Measurements from ENCODE around the gene DEFB124.
A peak's percentile ranks its signal among the peaks of the same experiment; 100 is the strongest.
"Not testable (repeated sequence)": the region's sequence is repeated elsewhere in the genome, so short reads cannot be mapped to it uniquely, and the experiment has no call there.

DEFB124 gene

DNA sequence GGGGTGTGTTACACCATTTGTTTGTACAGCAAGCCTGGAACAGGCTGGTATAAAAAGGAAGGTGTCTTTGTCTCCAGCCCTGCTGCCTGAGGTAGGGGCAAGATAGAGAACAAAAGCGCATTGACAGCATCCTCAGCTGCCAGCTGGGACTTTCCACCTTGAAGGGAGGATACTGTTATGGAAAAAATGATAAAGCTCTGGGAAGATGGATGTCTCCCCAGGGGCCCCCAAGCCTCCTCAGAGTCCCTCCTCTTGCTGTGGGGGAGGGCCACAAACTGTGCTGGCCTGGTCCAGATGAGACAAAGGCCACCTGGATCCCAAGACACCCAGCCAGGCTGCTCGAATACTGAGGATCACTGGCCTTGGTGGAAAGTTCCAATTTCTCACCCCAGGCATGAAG, 13.2 kb upstream of the DEFB124 start:
- no peak for DNase-seq (ENCODE audit: low read depth in 2 of 2)

DNA sequence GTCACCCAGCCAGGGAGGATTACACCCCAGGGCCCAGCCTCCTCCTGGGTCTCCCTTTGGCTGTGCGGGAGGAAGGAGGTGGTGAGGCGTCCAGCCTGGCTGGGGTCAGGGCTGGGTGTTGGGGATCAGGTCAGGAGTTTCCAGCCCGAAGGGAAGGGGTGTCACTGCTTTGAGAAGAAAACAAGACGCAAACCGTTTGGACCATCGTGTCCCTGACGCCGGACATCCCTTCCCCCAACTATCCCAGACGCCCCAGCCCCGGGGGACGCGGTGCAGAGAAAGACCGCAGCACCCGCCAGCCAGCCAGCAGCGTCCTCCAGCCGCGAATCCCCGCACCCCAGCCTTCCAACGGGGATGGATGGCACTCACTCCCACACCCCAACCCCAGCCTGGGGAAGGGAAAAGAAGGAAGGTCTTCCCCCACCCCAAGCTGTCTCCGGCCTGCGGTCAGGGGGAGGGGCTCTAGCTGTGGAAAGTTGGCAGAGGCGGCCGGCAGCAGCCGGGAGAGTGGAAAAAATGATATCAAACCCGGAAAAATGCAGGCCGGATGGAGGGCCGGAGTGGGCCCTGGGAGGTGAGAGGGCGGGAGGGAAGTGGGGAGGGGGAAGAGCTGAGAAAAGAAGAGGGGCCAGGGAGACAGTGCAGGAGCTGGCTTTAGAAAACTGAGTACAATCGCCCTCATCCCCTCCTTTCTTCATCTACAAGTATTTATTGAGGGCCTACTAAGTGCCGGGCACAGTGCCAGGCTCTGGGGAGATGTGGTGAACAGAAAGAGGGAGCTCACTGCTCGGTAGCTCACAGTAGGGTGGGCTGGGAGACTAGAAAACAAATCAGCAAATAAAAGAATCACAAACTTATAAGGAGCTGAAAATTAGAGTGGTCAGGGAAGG, 10.8 kb upstream of the DEFB124 start:
- DNase-seq (ENCODE audit: low read depth in 2 of 2): no peak

DNA sequence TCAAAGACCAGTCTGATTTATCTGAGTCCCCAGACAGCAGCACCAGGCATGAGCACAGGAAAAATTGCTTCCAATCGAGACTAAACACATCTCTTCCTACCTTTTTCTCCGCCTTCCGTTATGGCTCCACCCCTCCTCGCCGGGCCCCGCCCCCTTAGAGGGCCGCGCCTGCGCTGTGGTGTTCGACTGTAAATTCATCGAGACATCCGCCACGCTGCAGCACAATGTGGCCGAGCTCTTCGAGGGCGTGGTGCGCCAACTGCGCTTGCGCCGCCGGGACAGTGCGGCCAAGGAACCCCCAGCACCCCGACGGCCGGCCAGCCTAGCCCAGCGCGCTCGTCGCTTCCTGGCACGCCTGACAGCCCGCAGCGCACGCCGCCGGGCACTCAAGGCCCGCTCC, 9.1 kb upstream of the DEFB124 start:
- DNase-seq (ENCODE audit: low read depth in 2 of 2): no peak

DNA sequence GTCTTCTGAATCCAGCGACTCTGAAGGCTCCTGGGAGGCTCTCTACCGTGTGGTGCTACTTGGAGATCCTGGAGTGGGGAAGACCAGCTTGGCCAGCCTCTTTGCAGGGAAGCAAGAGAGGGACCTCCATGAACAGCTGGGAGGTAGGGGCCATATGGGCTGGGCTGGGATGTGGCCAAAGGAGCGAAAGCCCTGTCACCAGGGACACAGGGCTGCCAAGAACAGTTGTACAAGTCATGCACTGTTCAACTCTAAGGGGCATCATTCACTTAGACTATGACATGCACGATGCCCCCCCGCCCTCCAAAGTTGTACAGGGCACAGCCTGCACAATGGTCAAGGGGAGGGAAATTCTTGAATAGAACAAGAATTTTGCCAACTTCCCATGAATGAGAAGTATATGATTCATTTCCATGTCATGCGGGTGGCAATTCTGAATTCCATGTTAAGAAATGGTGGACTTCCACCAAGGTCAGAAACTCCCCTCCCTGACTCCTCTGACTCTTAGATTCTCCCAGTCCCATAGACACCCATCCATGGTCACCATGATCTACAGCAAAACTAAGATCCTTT, 1.8 kb upstream of the DEFB124 start:
- DNase-seq (ENCODE audit: low read depth in 2 of 2): no peak

DNA sequence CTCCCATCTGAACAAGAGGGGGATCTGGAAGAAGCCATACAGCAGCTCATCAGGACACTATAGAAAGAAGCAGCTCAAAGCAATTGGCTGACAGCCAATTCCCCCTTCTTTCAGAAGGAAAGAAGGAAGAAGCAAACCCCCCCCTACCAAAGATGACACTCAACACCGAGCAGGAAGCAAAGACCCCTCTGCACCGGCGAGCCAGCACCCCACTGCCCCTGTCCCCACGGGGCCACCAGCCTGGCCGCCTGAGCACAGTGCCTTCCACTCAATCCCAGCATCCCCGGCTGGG, 1.3 kb upstream of the DEFB124 start:
- no peak for DNase-seq (ENCODE audit: low read depth in 2 of 2)

DNA sequence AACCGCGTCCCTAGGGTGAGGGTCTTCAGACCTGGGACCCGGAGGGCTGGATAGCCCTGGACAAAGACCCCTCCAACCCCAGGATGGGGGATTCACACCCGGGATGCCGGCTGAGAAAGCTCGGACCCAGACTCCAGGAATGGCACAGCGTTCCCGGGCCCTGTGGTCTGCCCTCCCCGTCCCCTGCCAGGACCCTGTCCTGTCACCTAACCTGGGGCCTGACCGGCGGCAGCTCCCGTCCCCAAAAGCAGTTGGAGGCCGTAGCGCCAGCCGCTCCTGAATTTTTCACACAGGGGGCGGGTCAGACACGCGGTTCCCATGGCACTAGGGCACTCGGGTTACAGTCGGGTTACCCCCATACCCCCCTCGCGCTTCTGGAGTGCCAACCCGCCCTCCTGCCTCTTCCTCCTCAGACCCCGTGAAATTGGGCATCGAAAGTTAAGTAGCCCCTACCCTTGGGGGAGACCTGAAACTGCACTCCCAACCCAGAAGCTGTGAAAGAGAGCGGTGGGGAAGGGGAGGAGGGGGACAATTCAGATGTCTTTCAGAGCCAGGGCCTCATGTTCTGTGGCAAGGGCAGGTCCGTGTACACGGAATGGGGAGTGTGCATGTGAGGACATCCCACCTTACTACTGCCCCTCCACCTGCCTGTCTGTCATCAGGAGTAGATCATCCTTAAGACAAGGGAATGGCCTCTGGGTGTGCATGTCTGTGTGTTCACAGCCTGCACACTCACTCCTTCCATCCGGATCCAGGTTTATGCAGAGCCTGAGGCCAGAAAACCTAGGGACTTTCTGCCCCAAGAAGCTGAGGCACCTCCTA, 756 bp upstream of the DEFB124 start:
- no peak for DNase-seq (ENCODE audit: low read depth in 2 of 2)

DNA sequence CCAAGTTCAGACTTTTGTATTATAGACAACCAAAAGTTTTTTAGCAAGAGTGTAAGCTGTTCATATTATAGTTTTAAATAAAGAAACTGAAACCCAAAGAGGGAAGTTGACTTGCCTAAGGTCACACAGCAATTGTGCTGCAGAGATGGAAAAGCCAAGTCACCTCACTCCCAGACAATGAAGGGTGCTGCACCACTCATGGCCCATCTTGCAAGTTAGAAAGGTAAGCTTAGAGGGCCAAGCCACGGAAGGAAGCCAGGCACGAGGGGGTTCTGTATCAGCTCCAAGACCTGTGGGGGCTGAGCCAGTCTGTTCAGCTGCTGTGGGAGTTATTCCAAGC, 860 bp downstream of the DEFB124 start:
- no peak for DNase-seq (ENCODE audit: low read depth in 2 of 2)

DNA sequence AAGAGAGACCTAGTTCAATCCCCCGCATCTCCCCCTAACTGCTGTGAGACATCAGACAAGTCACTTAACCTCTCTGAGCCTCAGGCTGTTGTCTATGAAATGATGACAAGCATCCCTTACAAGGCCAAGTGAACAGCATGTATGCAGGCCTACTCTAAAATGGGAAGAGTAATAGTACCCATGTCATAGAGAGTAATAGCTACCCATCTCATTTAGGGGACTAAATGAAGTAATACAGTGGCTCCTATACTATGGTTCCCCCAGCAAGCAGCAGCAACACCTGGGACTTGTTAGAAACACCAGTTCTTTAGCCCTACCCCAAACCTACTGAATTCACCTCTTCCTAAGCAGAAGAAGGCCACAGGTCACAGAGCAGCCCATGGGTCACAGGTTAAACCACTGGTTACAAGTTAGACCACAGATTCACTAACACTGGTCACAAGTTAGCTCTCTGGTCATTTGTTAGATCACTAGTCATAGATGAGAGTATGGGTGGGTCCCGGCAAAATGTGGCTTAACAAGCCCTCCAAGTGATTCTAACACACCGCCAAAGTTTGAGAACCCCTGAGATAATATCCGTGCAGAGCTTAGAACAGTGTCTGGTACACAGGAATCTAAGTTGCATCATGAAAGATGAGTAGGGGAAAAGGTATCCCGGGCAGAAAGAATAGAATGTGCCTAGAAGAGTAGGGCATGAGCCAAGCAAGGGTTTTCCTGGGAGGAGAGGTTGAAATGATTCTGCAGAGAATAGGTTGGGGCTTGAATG, 1.4 kb downstream of the DEFB124 start:
- no peak for DNase-seq (ENCODE audit: low read depth in 2 of 2)

DNA sequence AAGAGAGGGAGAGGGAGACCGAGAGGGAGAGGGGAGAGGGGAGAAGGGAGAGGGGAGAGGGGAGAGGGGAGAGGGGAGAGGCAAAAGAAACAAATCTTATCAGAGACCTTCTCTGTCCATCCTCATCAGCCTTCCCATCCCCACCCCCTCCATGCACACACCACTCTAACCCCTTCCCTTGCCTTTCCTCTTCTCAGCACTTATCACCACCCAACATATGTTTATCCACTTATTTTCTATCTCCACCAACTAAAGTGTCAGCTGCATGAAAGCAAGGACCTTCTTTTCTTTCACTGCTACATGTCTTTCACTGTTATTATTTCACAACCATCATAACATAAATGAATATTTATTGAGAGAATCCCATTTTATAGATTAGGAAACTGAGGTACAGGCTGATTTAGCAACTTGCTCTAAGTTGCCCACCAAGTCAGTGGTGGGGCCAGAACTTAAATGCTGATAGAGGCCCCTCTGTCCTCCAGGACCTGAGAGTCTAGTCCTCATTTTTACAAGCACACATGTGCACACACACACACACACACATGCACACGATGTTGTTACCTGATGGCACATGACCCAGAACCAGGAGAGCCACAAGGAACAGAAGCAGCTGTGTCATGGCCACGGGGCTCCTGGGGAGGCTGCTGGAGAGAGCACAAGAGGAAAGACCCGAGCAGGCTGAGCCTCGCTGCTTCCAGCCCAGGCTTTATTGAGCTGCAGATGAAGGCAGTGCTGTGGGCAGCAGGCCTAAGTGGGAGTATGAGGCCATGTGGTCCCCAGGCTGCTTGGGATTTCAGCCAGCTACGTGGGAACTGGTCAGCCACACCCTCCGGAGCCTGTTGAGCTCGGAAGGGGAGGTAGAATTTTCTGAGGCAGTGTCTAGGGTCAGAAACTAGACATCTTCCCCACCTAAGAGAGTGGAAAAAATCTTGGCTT, 2.3 kb downstream of the DEFB124 start:
- DNase-seq (ENCODE audit: low read depth in 2 of 2): no peak

DNA sequence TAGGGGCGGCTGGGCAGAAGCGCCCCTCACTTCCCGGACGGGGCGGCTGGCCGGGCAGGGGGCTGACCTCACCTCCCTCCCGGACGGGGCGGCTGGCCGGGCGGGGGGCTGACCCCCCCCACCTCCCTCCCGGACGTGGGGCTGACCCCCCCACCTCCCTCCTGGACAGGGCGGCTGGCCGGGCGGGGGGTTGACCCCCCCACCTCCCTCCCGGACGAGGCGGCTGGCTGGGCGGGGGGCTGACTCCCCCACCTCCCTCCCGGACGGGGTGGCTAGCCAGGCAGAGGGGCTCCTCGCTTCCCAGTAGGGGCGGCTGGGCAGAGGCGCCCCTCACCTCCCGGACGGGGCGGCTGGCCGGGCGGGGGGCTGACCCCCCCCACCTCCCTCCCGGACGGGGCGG, 4.0 kb downstream of the DEFB124 start:
- not testable (repeated sequence) for DNase-seq (ENCODE audit: low read depth in 2 of 2)

DNA sequence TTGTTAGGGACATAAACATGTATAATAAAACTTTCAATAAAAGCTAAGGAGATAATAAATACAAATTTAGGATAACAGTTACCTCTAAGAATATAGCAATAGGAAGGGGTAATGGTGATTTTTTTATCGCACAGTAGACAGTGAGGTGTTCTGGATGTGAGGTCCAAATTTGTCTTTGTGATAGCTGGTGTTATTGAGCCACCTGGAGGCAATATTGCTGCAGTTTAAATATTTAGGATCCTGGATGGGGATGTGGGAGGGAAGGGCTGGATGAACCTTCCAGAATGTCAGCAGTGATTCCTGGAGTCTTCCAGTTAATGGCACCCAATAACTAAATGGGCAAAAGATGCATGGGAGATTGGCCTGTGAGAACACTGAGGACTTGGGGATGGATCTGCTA, 20.6 kb downstream of the DEFB124 start:
- DNase-seq (ENCODE audit: low read depth in 2 of 2): no peak

DNA sequence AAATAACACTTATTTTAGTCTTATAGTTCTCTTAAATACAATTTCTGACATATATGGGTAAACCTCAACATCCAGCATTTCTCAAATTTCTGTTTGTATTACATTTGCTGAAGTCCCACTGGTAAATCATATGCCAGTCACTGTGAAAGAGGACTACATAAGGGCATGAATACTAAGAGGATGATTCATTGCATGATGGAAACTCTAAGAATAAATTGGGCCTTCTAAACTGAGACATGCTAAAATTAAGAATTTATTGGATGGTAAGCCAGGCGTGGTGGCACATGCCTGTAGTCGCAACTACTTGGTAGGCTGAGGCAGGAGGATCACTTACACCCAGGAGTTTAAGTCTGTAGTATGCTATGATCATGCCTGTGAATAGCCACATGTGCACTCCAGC, 22.4 kb downstream of the DEFB124 start:
- no peak for DNase-seq (ENCODE audit: low read depth in 2 of 2)

DNA sequence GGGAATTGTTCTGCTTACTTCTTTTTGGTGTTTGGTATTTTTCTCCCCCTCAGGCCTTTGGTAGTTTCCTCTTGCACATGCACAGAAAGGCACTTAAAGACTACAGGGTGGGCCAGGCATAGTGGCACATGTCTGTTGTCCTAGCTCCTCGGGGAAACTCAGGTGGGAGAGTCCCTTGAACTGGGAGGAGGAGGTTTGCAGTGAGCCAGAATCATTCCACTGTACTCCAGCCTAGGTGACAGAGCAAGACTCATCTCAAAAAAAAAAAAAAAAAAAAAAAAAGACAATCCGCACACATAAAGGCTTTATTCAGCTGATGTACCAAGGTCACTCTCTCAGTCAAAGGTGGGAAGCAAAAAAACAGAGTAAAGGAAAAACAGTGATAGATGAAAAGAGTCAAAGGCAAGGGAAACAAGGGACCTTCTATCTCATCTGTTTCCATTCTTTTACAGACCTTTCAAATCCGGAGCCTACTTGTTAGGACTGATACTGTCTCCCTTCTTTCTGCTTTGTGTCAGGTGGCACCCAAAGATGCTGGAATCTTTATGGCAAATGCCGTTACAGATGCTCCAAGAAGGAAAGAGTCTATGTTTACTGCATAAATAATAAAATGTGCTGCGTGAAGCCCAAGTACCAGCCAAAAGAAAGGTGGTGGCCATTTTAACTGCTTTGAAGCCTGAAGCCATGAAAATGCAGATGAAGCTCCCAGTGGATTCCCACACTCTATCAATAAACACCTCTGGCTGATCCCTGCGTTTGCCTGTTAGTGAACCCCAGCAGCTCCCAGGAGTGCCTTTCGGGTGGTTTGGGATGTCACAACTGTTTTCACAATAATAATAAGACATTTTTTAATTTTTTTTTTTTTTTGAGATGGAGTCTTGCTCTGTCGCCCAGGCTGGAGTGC, 25.2 kb downstream of the DEFB124 start:
- no peak for DNase-seq (ENCODE audit: low read depth in 2 of 2)

DNA sequence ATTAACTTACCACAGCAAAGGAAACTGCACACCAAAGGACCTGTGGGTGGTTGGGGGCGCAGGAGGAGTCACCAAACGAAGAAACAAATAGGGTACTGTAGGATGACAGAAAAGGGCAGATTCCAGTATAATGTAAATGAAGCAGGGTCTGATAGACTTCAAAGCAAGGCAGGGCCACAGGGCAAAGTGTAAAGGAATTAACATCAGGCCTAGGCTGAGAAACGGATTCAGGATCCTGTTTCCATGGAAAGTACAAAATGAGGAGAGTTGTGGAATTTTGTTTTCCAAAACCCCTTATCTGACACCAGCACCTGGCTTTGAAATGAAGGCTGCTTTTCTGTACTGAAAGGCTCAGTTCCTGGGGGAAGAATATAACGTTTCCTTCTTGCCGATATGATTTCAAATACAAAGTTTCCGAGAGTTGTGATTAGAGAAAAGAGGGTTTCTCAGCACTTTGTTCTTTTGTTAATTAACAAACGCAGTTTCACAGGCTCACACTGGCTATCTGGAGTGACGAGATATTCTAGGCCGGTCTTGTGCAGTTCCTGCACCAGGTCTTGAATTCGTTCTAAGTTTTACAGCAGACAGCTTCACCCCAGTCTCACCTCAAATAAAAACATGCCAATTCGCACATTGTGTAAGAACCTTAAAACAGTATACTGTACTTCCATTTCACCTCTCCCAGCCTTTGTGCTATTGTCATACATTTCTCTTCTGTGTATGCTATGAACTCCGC, 28.7 kb downstream of the DEFB124 start:
- DNase-seq (ENCODE audit: low read depth in 2 of 2): no peak

DNA sequence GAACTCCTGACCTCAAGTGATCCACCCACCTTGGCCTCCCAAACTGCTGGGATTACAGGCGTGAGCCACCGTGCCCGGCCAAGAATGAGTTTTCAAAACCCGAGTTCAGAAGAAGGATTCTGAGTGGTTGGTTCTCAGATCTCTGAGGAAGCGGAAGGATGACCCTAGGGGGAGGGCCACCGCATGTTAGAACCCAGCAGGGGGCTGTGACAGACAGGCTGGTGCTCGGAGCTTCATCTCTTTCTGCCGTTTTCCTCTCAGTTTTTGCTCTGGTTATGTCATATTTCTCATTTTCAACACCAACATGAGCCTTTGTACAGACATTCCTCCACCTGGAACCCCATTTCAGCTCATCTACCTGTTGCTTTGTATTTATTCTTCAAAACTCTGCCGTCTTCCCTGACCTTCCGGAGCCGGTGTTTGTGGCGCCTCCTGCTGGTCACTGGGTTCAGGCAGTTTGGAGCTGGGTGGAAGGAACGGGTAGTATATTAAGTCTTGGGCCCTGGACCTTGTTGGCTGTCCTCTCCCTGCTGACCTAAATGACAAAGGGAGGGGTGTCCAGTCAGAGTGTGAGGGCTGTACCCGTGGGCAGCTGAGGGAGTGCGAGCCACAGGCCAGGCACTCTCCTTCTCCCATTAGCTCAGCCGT, 34.8 kb downstream of the DEFB124 start, which contains the start of gene DEFB123:
Gene DEFB123, plus strand, starts transcription at position 621 of the 648 bp plus-strand sequence. CDS start 67 bp downstream, outside the sequence.
- DNase-seq (ENCODE audit: low read depth in 2 of 2): peak in 1 of 2 donors; percentile 6

DNA sequence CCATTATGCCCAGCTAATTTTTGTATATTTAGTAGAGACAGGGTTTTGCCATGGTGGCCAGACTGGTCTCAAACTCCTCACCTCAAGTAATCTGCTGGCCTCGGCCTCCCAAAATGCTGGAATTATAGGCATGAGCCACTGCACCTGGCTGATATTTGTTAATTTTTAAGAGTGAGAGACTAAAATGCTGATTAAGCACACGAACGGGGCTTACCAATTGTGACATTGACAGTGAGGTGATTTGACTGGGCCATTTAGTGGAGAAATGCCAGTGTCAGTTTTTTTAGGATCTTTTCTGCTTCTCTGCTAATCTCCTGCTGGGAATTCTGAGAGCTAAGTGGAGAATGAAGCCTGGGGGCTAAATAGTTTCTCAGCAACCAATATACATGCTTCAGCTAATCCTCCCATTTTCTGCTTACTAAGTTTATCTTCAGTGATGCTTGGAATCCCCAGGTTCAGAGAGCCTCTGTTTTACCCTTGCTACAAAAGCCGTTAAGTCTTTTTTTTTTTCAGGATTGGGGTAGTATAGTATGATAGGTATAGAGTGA, 44.3 kb downstream of the DEFB124 start:
- DNase-seq (ENCODE audit: low read depth in 2 of 2): no peak

DNA sequence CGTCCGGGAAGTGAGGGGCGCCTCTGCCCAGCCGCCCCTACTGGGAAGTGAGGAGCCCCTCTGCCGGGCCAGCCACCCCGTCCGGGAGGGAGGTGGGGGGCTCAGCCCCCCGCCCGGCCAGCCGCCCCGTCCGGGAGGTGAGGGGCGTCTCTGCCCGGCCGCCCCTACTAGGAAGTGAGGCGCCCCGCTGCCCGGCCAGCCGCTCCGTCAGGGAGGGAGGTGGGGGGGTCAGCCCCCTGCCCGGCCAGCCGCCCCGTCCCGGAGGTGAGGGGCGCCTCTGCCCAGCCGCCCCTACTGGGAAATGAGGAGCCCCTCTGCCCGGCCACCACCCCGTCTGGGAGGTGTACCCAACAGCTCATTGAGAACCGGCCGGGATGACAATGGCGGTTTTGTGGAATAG, 47.4 kb downstream of the DEFB124 start:
- not testable (repeated sequence) for DNase-seq (ENCODE audit: low read depth in 2 of 2)

DNA sequence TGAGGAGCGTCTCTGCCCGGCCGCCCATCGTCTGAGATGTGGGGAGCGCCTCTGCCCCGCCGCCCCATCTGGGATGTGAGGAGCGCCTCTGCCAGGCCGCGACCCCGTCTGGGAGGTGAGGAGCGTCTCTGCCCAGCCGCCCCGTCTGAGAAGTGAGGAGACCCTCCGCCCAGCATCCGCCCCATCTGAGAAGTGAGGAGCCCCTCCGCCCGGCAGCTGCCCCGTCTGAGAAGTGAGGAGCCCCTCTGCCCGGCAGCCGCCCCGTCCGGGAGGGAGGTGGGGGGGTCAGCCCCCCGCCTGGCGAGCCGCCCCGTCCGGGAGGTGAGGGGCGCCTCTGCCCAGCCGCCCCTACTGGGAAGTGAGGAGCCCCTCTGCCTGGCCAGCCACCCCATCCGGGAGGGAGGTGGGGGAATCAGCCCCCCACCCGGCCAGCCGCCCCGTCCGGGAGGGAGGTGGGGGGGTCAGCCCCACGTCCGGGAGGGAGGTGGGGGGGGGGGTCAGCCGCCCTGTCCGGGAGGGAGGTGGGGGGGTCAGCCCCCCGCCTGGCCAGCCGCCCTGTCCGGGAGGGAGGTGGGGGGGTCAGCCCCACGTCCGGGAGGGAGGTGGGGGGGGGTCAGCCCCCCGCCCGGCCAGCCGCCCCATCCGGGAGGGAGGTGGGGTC, 47.9 kb downstream of the DEFB124 start:
- not testable (repeated sequence) for DNase-seq (ENCODE audit: low read depth in 2 of 2)
